Activated T-helper 1 cell treated with anti-CD3 and anti-CD28 coated beads, Interleukin-12 subunit alpha, Interleukin-12 subunit beta, Interleukin-2, Interleukin-4 antibody, amounts not matched to agents 30 ng/mL and 10 ng/mL and 1 ng/mL, durations not matched to agents 14 hours and 24 hours and 36 hours (primary cell): ENCODE results near the gene DYNLT3. TPM values are rescaled to one million over a fixed set of nuclear protein-coding genes. Genes with fewer than 3 reads are reported as not detected.

Experiments
- DNase-seq: peaks from one replicate; pipeline ENCODE4 v3.0.0; 2021; ENCODE audit warnings: low spot score
- H3K27ac Mint-ChIP-seq: one replicate; pipeline ENCODE4 v1.8.0; 2021; ENCODE audit warnings: mild to moderate bottlenecking, mixed read lengths
- H3K27me3 Mint-ChIP-seq: one replicate; pipeline ENCODE4 v1.8.0; 2022; ENCODE audit warnings: mild to moderate bottlenecking, moderate library complexity, mixed read lengths; ENCODE audit not compliant: insufficient read depth
- H3K36me3 Mint-ChIP-seq: one replicate; pipeline ENCODE4 v1.8.0; 2021; ENCODE audit warnings: low read depth, mixed read lengths
- H3K4me1 Mint-ChIP-seq: one replicate; pipeline ENCODE4 v1.8.0; 2021; ENCODE audit warnings: low read depth, mixed read lengths
- H3K4me3 Mint-ChIP-seq: one replicate; pipeline ENCODE4 v1.8.0; 2021; ENCODE audit warnings: mild to moderate bottlenecking, moderate library complexity, mixed read lengths
- H3K9me3 Mint-ChIP-seq: one replicate; pipeline ENCODE4 v1.8.0; 2021; ENCODE audit warnings: mixed read lengths
- intact Hi-C: fragments of 100-400 bp; cut with micrococcal nuclease; formaldehyde crosslinking; loops from one replicate; pipeline ENCODE4 v1.15.1; 2024
- total RNA-seq: library from RNA; stranded (reverse); gene quantifications from 2 replicates; pipeline ENCODE4 v1.2.3, GENCODE V29; 2022

The DYNLT3 gene
- total RNA-seq, 1 donor from 2014 or later, result 16.7 TPM

GRCh38 chrX:37825215-37825842 is 22.0 kb downstream of the DYNLT3 start:
- Mint-ChIP-seq H3K4me1 (peaks cover 30% of the 10 kb centered on the region), H3K36me3 (no peaks in the 10 kb centered on the region), H3K4me3 (no peak overlapping the region), H3K27ac (no peak overlapping the region), H3K9me3 (no peaks in the 10 kb centered on the region), H3K27me3 (no peaks in the 10 kb centered on the region)
- DNase-seq, result peak; percentile 17
- intact Hi-C loops, result loop anchor here (1.0 to 5.0 kb wide), 4 partner anchors 21 to 318 kb away; partner anchors contain the start of genes DYNLT3 and LANCL3

- intact Hi-C loops, result loop anchor here (1.0 to 5.0 kb wide), 4 partner anchors 22 to 317 kb away; partner anchors contain the start of genes DYNLT3 and LANCL3
- DNase-seq, result no peak
- no peak overlapping the region for H3K4me3 Mint-ChIP-seq
- no peaks in the 10 kb centered on the region for H3K36me3 Mint-ChIP-seq
- H3K27me3 Mint-ChIP-seq, result no peaks in the 10 kb centered on the region
- H3K9me3 Mint-ChIP-seq, result no peaks in the 10 kb centered on the region
- H3K4me1 Mint-ChIP-seq, result peaks cover 26% of the 10 kb centered on the region
- no peak overlapping the region for H3K27ac Mint-ChIP-seq
Measured at GRCh38 chrX:37824491-37825214, 22.7 kb downstream of the DYNLT3 start.

GRCh38 chrX:37820646-37821045 is 26.7 kb downstream of the DYNLT3 start:
- no peak overlapping the region for H3K27ac Mint-ChIP-seq
- no peak for DNase-seq
- H3K36me3 Mint-ChIP-seq, result no peaks in the 10 kb centered on the region
- H3K27me3 Mint-ChIP-seq, result no peaks in the 10 kb centered on the region
- no peak overlapping the region for H3K4me3 Mint-ChIP-seq
- H3K4me1 Mint-ChIP-seq, result peaks cover 22% of the 10 kb centered on the region
- H3K9me3 Mint-ChIP-seq, result no peaks in the 10 kb centered on the region
- intact Hi-C loops, result no loop called here

GRCh38 chrX:37818031-37818430 is 29.3 kb downstream of the DYNLT3 start:
- H3K27ac Mint-ChIP-seq, result no peak overlapping the region
- H3K9me3 Mint-ChIP-seq, result no peaks in the 10 kb centered on the region
- H3K4me1 Mint-ChIP-seq, result peaks cover 6% of the 10 kb centered on the region
- no peaks in the 10 kb centered on the region for H3K27me3 Mint-ChIP-seq
- intact Hi-C loops, result no loop called here
- no peak overlapping the region for H3K4me3 Mint-ChIP-seq
- DNase-seq, result no peak
- H3K36me3 Mint-ChIP-seq, result no peaks in the 10 kb centered on the region

GRCh38 chrX:37817579-37817978 is 29.8 kb downstream of the DYNLT3 start:
- no peak for DNase-seq
- H3K27me3 Mint-ChIP-seq, result no peaks in the 10 kb centered on the region
- H3K27ac Mint-ChIP-seq, result no peak overlapping the region
- H3K4me3 Mint-ChIP-seq, result no peak overlapping the region
- peaks cover 2% of the 10 kb centered on the region for H3K4me1 Mint-ChIP-seq
- no peaks in the 10 kb centered on the region for H3K9me3 Mint-ChIP-seq
- intact Hi-C loops, result no loop called here
- no peaks in the 10 kb centered on the region for H3K36me3 Mint-ChIP-seq

GRCh38 chrX:37817176-37817575 is 30.2 kb downstream of the DYNLT3 start:
- H3K4me1 Mint-ChIP-seq, result peaks cover 1% of the 10 kb centered on the region
- no peaks in the 10 kb centered on the region for H3K9me3 Mint-ChIP-seq
- intact Hi-C loops, result no loop called here
- no peak overlapping the region for H3K27ac Mint-ChIP-seq
- no peak overlapping the region for H3K4me3 Mint-ChIP-seq
- H3K36me3 Mint-ChIP-seq, result no peaks in the 10 kb centered on the region
- DNase-seq, result no peak
- peaks cover under 1% of the 10 kb centered on the region for H3K27me3 Mint-ChIP-seq

GRCh38 chrX:37816766-37817165 is 30.6 kb downstream of the DYNLT3 start:
- Mint-ChIP-seq H3K4me3 (no peak overlapping the region), H3K27me3 (peaks cover 3% of the 10 kb centered on the region), H3K9me3 (no peaks in the 10 kb centered on the region), H3K36me3 (no peaks in the 10 kb centered on the region), H3K27ac (no peak overlapping the region), H3K4me1 (peaks cover 5% of the 10 kb centered on the region)
- DNase-seq, result no peak
- intact Hi-C loops, result no loop called here

- no peaks in the 10 kb centered on the region for H3K9me3 Mint-ChIP-seq
- peaks cover 6% of the 10 kb centered on the region for H3K4me1 Mint-ChIP-seq
- no peak overlapping the region for H3K27ac Mint-ChIP-seq
- H3K4me3 Mint-ChIP-seq, result no peak overlapping the region
- no peaks in the 10 kb centered on the region for H3K36me3 Mint-ChIP-seq
- H3K27me3 Mint-ChIP-seq, result peaks cover 3% of the 10 kb centered on the region
- intact Hi-C loops, result no loop called here
- DNase-seq, result no peak
Measured at GRCh38 chrX:37815366-37815765, 32.0 kb downstream of the DYNLT3 start.

- DNase-seq, result no peak
Measured at GRCh38 chrX:37813570-37813969, 33.8 kb downstream of the DYNLT3 start.

GRCh38 chrX:37812110-37812509 is 35.3 kb downstream of the DYNLT3 start:
- Mint-ChIP-seq H3K9me3 (no peaks in the 10 kb centered on the region), H3K4me3 (no peak overlapping the region), H3K27ac (no peak overlapping the region), H3K27me3 (peaks cover 3% of the 10 kb centered on the region), H3K36me3 (no peaks in the 10 kb centered on the region), H3K4me1 (peaks cover 6% of the 10 kb centered on the region)
- DNase-seq, result no peak
- intact Hi-C loops, result no loop called here

More at GRCh38 chrX:37813570-37813969, 33.8 kb downstream of the DYNLT3 start:
- peaks cover 6% of the 10 kb centered on the region for H3K4me1 Mint-ChIP-seq
- intact Hi-C loops, result no loop called here
- no peak overlapping the region for H3K27ac Mint-ChIP-seq
- H3K27me3 Mint-ChIP-seq, result peaks cover 3% of the 10 kb centered on the region
- H3K36me3 Mint-ChIP-seq, result no peaks in the 10 kb centered on the region
- no peak overlapping the region for H3K4me3 Mint-ChIP-seq
- no peaks in the 10 kb centered on the region for H3K9me3 Mint-ChIP-seq

- intact Hi-C loops, result no loop called here
- no peaks in the 10 kb centered on the region for H3K9me3 Mint-ChIP-seq
- peaks cover 6% of the 10 kb centered on the region for H3K4me1 Mint-ChIP-seq
- DNase-seq, result no peak
- peaks cover 3% of the 10 kb centered on the region for H3K27me3 Mint-ChIP-seq
- H3K27ac Mint-ChIP-seq, result no peak overlapping the region
- H3K36me3 Mint-ChIP-seq, result no peaks in the 10 kb centered on the region
- H3K4me3 Mint-ChIP-seq, result no peak overlapping the region
Measured at GRCh38 chrX:37809970-37810369, 37.4 kb downstream of the DYNLT3 start.

GRCh38 chrX:37803057-37803456 is 44.3 kb downstream of the DYNLT3 start:
- intact Hi-C loops, result no loop called here
- H3K4me1 Mint-ChIP-seq, result no peaks in the 10 kb centered on the region
- DNase-seq, result no peak
- no peak overlapping the region for H3K4me3 Mint-ChIP-seq
- no peak overlapping the region for H3K27ac Mint-ChIP-seq
- H3K36me3 Mint-ChIP-seq, result no peaks in the 10 kb centered on the region
- no peaks in the 10 kb centered on the region for H3K27me3 Mint-ChIP-seq
- no peaks in the 10 kb centered on the region for H3K9me3 Mint-ChIP-seq

GRCh38 chrX:37802028-37802427 is 45.3 kb downstream of the DYNLT3 start:
- H3K9me3 Mint-ChIP-seq, result no peaks in the 10 kb centered on the region
- no peak overlapping the region for H3K27ac Mint-ChIP-seq
- H3K4me1 Mint-ChIP-seq, result peaks cover under 1% of the 10 kb centered on the region
- no peaks in the 10 kb centered on the region for H3K27me3 Mint-ChIP-seq
- H3K4me3 Mint-ChIP-seq, result no peak overlapping the region
- DNase-seq, result no peak
- H3K36me3 Mint-ChIP-seq, result no peaks in the 10 kb centered on the region
- intact Hi-C loops, result no loop called here
